SHP77 (cell line): ENCODE results near the gene KCNMA1.

Experiments used
- DNase-seq, 2 experiments: peaks; one replicate each; lab custom pipeline; 2025; lab: John Stamatoyannopoulos, UW

Gene KCNMA1

GRCh38 chr10:77634939-77635338 lies 2.7 kb downstream of the KCNMA1 start:
- DNase-seq = no peak

GRCh38 chr10:77633376-77633775 lies 4.2 kb downstream of the KCNMA1 start:
- DNase-seq = no peak

GRCh38 chr10:77631241-77631640 lies 6.4 kb downstream of the KCNMA1 start:
- no peak for DNase-seq

GRCh38 chr10:77630507-77630848 lies 7.1 kb downstream of the KCNMA1 start:
- no peak for DNase-seq

- DNase-seq = no peak
Measured at GRCh38 chr10:77629775-77630506, 7.7 kb downstream of the KCNMA1 start.

GRCh38 chr10:77628906-77629730 lies 8.5 kb downstream of the KCNMA1 start:
- DNase-seq = no peak

GRCh38 chr10:77626266-77626935 lies 11.2 kb downstream of the KCNMA1 start:
- DNase-seq = no peak

GRCh38 chr10:77625379-77625778 lies 12.2 kb downstream of the KCNMA1 start:
- DNase-seq = no peak

- no peak for DNase-seq
Measured at GRCh38 chr10:77622889-77623291, 14.7 kb downstream of the KCNMA1 start.

GRCh38 chr10:77620731-77621130 lies 16.9 kb downstream of the KCNMA1 start:
- DNase-seq = no peak

- DNase-seq = no peak
Measured at GRCh38 chr10:77619964-77620703, 17.5 kb downstream of the KCNMA1 start.

GRCh38 chr10:77618117-77618516 lies 19.5 kb downstream of the KCNMA1 start:
- DNase-seq = no peak

GRCh38 chr10:77616766-77617165 lies 20.8 kb downstream of the KCNMA1 start:
- DNase-seq = no peak

GRCh38 chr10:77614778-77615625 lies 22.6 kb downstream of the KCNMA1 start:
- no peak for DNase-seq

- DNase-seq = no peak
Measured at GRCh38 chr10:77613476-77614130, 24.0 kb downstream of the KCNMA1 start.

GRCh38 chr10:77611670-77612069 lies 25.9 kb downstream of the KCNMA1 start:
- DNase-seq = no peak

GRCh38 chr10:77611221-77611620 lies 26.4 kb downstream of the KCNMA1 start:
- DNase-seq = no peak

- no peak for DNase-seq
Measured at GRCh38 chr10:77609781-77610272, 27.8 kb downstream of the KCNMA1 start.

GRCh38 chr10:77608281-77608680 lies 29.3 kb downstream of the KCNMA1 start:
- DNase-seq = no peak

GRCh38 chr10:77606751-77607150 lies 30.9 kb downstream of the KCNMA1 start:
- no peak for DNase-seq

GRCh38 chr10:77605466-77605865 lies 32.1 kb downstream of the KCNMA1 start:
- no peak for DNase-seq
